Choroid plexus epithelial cell (primary cell): ENCODE data around the gene MUC6.

Experiments
- DNase-seq: peaks from one replicate; pipeline ENCODE4 v3.0.0-alpha.2; 2010; ENCODE audit warnings: low read depth
- H3K4me3 ChIP-seq: 2 replicates; pipeline ENCODE4 v1.5.1; 2011; ENCODE audit warnings: low read depth, mild to moderate bottlenecking, control low read depth, low read length, moderate library complexity
- TF ChIP-seq, protein P1 (sequence below): conservative IDR thresholded peaks from 2 replicates; pipeline ENCODE4 v1.5.1; 2011; ENCODE audit warnings: low read depth, mild to moderate bottlenecking, control low read depth, inconsistent platforms, low read length, moderate library complexity

The MUC6 gene

DNA sequence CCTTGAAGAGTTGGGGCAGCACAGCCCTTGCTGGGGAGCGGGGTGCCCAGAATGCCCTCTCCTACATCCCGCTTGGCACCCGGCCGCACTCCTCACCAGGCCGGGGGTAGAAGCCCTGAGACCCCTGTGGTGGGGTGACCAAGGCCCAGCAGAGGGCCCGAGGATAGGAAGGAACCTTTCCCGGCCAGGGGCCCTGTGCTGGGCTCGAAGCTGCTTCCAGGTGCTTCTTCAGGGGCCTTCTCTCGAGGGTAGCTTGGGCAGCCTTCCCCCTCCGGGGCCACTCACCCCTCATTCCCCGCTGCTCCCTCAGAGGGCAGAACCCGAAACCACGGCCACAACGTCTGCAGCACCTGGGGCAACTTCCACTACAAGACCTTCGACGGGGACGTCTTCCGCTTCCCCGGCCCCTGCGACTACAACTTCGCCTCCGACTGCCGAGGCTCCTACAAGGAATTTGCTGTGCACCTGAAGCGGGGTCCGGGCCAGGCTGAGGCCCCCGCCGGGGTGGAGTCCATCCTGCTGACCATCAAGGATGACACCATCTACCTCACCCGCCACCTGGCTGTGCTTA is 38.9 kb upstream of the MUC6 start:
- H3K4me3 ChIP-seq = no peak overlapping the region
- TF ChIP-seq, protein P1, sequence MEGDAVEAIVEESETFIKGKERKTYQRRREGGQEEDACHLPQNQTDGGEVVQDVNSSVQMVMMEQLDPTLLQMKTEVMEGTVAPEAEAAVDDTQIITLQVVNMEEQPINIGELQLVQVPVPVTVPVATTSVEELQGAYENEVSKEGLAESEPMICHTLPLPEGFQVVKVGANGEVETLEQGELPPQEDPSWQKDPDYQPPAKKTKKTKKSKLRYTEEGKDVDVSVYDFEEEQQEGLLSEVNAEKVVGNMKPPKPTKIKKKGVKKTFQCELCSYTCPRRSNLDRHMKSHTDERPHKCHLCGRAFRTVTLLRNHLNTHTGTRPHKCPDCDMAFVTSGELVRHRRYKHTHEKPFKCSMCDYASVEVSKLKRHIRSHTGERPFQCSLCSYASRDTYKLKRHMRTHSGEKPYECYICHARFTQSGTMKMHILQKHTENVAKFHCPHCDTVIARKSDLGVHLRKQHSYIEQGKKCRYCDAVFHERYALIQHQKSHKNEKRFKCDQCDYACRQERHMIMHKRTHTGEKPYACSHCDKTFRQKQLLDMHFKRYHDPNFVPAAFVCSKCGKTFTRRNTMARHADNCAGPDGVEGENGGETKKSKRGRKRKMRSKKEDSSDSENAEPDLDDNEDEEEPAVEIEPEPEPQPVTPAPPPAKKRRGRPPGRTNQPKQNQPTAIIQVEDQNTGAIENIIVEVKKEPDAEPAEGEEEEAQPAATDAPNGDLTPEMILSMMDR = no peak
- DNase-seq = no peak

DNA sequence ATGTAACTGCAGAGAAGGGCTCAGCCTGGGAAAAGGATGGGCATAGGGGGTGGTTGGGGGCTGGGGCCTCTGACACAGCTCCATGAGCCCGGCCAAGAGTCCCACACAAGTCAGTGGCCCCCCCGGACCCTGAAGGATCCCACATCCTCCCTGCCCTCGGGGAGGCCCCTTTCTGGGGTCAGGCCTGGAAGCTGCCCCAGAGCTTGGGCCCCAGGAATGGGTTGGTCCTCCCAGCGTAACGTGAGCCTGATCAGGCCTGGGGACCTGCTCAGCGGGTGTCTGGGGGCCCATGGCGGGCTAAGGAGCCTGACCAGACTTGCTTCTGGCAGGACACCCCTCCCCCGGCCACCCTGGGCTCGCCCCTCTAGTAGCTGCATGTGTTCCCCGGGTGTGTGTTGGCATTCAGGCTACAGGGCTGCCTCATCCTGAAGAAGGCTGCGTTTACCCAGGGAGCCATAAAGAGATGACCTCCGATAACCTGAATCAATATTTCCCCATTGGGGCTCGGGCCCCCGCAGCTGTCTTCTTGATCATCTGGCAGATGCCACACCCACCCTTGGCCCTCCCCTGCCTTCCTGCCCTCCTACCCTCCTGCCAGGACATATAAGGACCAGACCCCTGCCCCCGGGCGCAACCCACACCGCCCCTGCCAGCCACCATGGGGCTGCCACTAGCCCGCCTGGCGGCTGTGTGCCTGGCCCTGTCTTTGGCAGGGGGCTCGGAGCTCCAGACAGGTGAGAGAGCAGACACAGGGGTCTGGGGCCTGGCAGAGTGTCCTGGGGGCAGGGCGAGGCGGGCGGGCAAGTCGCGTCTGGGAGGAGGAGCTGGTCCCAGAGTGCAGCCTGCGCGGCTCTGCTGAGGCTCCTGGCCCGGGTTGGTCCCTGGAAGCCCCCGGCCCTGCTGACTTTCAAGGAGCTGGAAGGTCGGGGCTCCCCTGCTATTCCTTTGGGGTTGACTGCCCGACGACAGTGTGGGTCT is 38.0 kb upstream of the MUC6 start, which contains the start of gene MUC2:
Gene MUC2, plus strand, starts transcription at position 631 of the 978 bp plus-strand sequence.
- DNase-seq = no peak
- H3K4me3 ChIP-seq = no peak within 1 kb of the TSS
- TF ChIP-seq, protein P1 = no peak

DNA sequence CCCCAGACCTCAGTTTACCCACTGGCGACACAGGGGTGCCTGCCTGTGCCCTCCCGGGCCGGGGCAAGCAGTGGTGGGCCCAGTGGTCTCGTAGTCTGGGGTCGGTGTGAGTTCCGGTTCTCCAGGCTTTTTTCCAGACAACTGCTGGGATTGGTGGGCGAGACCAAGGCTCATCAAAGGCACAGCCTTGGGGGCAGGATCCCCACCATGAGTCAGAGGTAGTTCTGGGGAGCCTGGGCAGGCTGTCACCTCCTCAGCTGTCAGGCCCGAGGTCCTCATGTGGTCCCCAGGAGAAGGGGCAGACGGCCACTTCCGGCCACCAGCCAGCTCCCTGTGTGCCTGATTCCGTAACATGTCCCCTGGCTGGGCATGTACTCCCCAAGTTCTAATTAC is 37.3 kb upstream of the MUC6 start:
- TF ChIP-seq, protein P1 = no peak
- H3K4me3 ChIP-seq = no peak overlapping the region
- DNase-seq = no peak

DNA sequence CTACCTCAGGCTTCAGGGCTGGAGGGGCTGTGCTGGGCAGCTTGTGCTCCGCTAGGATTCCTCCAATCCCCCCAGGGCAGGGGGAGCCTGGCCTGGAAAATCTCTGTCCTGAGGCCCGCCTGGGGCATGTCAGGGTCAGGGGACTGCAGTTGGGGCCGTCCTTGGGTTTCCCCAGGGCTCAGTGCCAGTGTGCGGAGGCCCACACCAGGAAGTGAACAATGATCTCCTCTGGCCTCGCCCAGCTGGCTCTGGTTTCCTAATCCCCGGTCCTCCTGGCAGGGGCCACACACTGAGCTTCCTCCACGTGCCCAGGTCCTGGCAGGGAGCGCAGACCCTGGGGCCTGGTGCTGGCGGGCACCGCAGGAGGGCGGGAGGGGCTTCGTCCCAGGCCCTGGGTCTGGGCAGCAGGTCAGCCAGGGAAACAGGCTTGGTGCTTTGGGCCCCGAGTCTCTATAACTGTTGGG is 36.8 kb upstream of the MUC6 start:
- no peak overlapping the region for H3K4me3 ChIP-seq
- DNase-seq = peak; percentile 62
- TF ChIP-seq, protein P1 = no peak

DNA sequence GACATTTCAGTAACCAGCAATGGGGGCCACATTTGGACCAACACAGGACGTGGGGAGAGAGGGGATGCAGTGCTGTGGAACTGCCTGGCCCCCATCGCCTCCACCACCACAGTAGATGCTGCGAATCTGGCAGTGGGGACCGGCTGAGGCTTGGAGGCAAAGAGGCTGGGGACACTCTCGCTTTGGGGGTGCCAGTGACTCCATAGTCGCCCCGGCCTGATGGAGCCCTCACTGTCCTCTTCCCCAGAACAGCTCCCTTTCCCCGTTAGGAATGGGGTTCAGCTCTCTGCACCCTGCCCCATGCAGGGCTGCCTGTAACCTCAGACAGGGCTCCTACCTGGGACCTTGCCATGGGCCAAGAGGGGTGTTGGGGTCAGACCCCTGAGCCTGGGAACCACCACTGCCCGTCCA is 36.3 kb upstream of the MUC6 start:
- DNase-seq = no peak
- TF ChIP-seq, protein P1 = no peak
- H3K4me3 ChIP-seq = no peak overlapping the region

DNA sequence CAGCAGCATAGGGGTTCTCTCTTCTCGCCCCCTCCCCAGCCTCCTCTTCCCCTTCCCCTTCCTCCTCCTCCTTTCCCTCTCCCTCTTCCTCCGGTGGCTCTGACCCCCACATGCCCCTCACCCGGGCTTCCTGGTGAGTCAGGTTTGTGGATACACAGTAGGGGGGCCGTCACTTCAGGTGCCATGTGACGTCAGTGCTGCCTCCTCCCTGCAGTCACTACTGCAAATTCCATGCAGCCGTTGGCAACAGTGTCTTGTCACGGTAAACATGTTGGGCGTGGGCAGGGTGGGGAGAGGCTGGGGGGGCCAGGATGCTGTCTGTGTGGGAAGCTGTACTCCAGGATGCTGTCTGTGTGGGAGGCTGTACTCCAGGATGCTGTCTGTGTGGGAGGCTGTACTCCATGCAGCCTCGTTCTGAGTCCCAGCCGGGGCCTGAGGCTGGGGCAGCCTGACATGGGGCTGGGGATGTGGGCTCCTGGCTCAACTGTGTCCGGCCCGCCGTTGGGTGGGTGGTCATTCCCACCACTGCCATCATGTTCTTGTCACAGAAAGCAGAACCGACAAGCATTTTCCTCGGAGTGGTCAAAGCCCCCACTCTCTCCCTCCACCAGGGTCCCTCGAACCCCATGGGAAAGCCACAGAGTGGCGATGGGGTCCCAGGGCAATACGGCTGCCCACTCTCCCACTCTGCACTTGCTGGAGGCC is 35.8 kb upstream of the MUC6 start:
- peak; percentile 58 for DNase-seq
- TF ChIP-seq, protein P1 = no peak

More for the DNA sequence above, 35.8 kb upstream of the MUC6 start:
- H3K4me3 ChIP-seq = no peak overlapping the region
